A673 (cell line): ENCODE data around the gene SLC25A21.

Experiments
- CTCF ChIP-seq: fragments of 300-800, 200-600 bp; sonication (generic); conservative IDR thresholded peaks from 2 replicates; pipeline ENCODE4 v1.5.1; 2017; ENCODE audit warnings: low read depth, mild to moderate bottlenecking, antibody characterized with exemption, low read length, moderate library complexity, mixed read lengths
- EZH2 ChIP-seq: fragments of 200-600 bp; sonication (generic); IDR thresholded peaks from 2 replicates; pipeline ENCODE4 v1.6.1; 2017; ENCODE audit warnings: borderline replicate concordance, low read depth, mild to moderate bottlenecking, mixed read lengths, antibody characterized with exemption, low read length; ENCODE audit not compliant: poor library complexity, severe bottlenecking

- TF ChIP-seq CTCF (no peak), EZH2 (no peak)
These were observed 13.3 kb upstream of the SLC25A21 start for GRCh38 chr14:37185670-37186069.
